ENCODE measurements around the gene OR5J2.

DNA sequence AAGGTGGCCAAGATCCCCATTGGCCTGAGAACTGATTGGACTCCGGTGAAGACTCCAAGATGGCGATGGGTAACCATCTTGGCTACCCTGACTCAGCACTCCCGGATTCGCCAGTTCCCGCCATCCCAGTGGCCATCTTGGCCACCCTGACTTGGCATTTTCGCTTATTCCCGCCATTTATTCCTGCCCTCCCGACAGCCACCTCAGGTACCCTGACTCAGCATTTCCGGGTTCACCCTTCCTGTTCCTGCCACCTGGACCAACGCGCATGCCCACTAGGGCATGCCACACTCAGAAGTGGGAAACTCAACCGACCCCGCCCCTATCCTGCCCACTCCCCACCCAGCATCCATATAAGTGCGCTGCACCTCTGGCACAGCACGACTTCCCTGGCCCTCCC is 24.1 kb upstream of the OR5J2 start:
- TF ChIP-seq, protein P1, sequence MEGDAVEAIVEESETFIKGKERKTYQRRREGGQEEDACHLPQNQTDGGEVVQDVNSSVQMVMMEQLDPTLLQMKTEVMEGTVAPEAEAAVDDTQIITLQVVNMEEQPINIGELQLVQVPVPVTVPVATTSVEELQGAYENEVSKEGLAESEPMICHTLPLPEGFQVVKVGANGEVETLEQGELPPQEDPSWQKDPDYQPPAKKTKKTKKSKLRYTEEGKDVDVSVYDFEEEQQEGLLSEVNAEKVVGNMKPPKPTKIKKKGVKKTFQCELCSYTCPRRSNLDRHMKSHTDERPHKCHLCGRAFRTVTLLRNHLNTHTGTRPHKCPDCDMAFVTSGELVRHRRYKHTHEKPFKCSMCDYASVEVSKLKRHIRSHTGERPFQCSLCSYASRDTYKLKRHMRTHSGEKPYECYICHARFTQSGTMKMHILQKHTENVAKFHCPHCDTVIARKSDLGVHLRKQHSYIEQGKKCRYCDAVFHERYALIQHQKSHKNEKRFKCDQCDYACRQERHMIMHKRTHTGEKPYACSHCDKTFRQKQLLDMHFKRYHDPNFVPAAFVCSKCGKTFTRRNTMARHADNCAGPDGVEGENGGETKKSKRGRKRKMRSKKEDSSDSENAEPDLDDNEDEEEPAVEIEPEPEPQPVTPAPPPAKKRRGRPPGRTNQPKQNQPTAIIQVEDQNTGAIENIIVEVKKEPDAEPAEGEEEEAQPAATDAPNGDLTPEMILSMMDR (IDR thresholded peaks at IDR 0.05; ENCODE audit: low read depth, low read length, poor library complexity, severe bottlenecking): no peak
- TF ChIP-seq EZH2phosphoT487 (IDR thresholded peaks at IDR 0.05; ENCODE audit: borderline replicate concordance, low read length): no peak

Measured in DOHH2 (cell line).